Stomach (tissue), 4 donors: ENCODE results near the gene FGF23.

Experiments used
- EP300 ChIP-seq: sonication (generic); formaldehyde crosslinking; IDR thresholded peaks from one replicate; pipeline ENCODE4 v1.6.1; 2017; ENCODE audit warnings: antibody characterized with exemption
- POLR2A ChIP-seq, 4 donors: fragments of 450-650 bp; IDR thresholded peaks; one replicate each; pipeline ENCODE4 v1.6.1; 2016; ENCODE audit warnings: antibody characterized with exemption in 4 of 4, control low read depth in 2 of 4, mild to moderate bottlenecking in 1 of 4, moderate library complexity in 1 of 4
- POLR2AphosphoS5 ChIP-seq, 3 donors: sonication (generic); formaldehyde crosslinking; IDR thresholded peaks; one replicate each; pipeline ENCODE4 v1.6.1; 2016; ENCODE audit warnings: antibody characterized with exemption in 3 of 3
- TF ChIP-seq, protein P1 (sequence below), 7 experiments: fragments of 450-650 bp in 4 of 7; fragments of 200-600 bp in 3 of 7; sonication (generic) in 3 of 7; IDR thresholded peaks; one replicate each; pipeline ENCODE4 v1.5.1; 2016 to 2019; ENCODE audit warnings: antibody characterized with exemption in 7 of 7, control low read depth in 2 of 7, mild to moderate bottlenecking in 1 of 7

DNA sequence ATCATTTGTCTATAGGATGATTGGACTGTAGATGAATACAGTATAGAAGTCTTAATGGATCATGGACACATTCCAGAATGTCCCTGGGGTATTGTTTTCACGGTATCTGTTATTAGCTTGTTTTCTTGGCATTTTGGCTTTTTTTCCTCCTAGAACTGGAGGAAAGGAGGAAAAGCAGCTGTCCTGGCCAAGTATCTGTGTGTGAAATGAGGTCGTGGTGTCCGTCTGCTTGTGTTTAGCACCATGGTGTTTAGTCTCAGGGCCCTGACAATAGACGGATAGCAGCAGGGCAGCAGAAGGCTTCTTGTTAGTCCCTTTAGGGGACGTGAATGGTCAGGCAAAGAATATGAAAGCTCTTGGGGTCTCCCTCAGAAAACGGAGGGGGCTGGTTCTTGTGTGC lies 44.9 kb upstream of the FGF23 start:
- TF ChIP-seq POLR2A (IDR thresholded peaks at IDR 0.05) (no peak), EP300 (no peak), POLR2AphosphoS5 (IDR thresholded peaks at IDR 0.05) (no peak)
- TF ChIP-seq, protein P1, sequence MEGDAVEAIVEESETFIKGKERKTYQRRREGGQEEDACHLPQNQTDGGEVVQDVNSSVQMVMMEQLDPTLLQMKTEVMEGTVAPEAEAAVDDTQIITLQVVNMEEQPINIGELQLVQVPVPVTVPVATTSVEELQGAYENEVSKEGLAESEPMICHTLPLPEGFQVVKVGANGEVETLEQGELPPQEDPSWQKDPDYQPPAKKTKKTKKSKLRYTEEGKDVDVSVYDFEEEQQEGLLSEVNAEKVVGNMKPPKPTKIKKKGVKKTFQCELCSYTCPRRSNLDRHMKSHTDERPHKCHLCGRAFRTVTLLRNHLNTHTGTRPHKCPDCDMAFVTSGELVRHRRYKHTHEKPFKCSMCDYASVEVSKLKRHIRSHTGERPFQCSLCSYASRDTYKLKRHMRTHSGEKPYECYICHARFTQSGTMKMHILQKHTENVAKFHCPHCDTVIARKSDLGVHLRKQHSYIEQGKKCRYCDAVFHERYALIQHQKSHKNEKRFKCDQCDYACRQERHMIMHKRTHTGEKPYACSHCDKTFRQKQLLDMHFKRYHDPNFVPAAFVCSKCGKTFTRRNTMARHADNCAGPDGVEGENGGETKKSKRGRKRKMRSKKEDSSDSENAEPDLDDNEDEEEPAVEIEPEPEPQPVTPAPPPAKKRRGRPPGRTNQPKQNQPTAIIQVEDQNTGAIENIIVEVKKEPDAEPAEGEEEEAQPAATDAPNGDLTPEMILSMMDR (IDR thresholded peaks at IDR 0.05) = no peak
